Caco-2 (cell line): ENCODE results near the gene COL5A1. TPM values are rescaled to one million over a fixed set of nuclear protein-coding genes. Genes with fewer than 3 reads are reported as not detected.

ENCODE experiments used
- BruUV-seq: library from RNA; stranded (reverse); fragments of 400-500 nt; replicated peaks from 2 replicates; lab custom pipeline; 2021; lab: Mats Ljungman, UMichigan
- CTCF ChIA-PET: fragments of 300-600 bp; sonication (Branson Sonifier 250); formaldehyde crosslinking; loops from one replicate; lab custom pipeline; 2022; ENCODE audit warnings: antibody characterized with exemption; lab: Charles Lee
- POLR2A ChIA-PET: fragments of 300-600 bp; sonication (Branson Sonifier 250); formaldehyde crosslinking; loops from one replicate; lab custom pipeline; 2022; ENCODE audit warnings: antibody characterized with exemption; lab: Charles Lee
- DNase-seq, 2 experiments: peaks; one replicate each; pipeline versions ENCODE4 v3.0.0 to v3.0.0-alpha.2; 2020 to 2022
- H3K27me3 ChIP-seq: replicated peaks from 2 replicates; pipeline ENCODE4 v1.6.0; 2011; ENCODE audit warnings: low read length; ENCODE audit not compliant: control insufficient read depth, insufficient read depth
- H3K36me3 ChIP-seq: 2 replicates; pipeline ENCODE4 v1.5.1; 2011; ENCODE audit warnings: low read length; ENCODE audit not compliant: control insufficient read depth, insufficient read depth
- H3K4me1 ChIP-seq: fragments of 250-450 bp; sonication (Bioruptor Pico); 2 replicates; pipeline ENCODE4 v1.5.1; 2020; ENCODE audit warnings: mild to moderate bottlenecking
- H3K4me3 ChIP-seq: 2 replicates; pipeline ENCODE4 v1.5.1; 2011; ENCODE audit warnings: low read depth, mild to moderate bottlenecking, control low read depth, low read length
- H3K9me3 ChIP-seq: fragments of 250-450 bp; sonication (Bioruptor Pico); 2 replicates; pipeline ENCODE4 v1.5.1; 2020; ENCODE audit warnings: mild to moderate bottlenecking, moderate library complexity
- H3K27ac Mint-ChIP-seq: one replicate; pipeline ENCODE4 v1.8.0; 2022; ENCODE audit warnings: mixed read lengths; ENCODE audit not compliant: unreplicated experiment
- H3K27me3 Mint-ChIP-seq: one replicate; pipeline ENCODE4 v1.8.0; 2022; ENCODE audit warnings: mixed read lengths; ENCODE audit not compliant: insufficient read depth, unreplicated experiment
- H3K36me3 Mint-ChIP-seq: one replicate; pipeline ENCODE4 v1.8.0; 2022; ENCODE audit warnings: mild to moderate bottlenecking, mixed read lengths; ENCODE audit not compliant: insufficient read depth, unreplicated experiment
- H3K4me1 Mint-ChIP-seq: one replicate; pipeline ENCODE4 v1.8.0; 2022; ENCODE audit warnings: low read depth, mixed read lengths; ENCODE audit not compliant: unreplicated experiment
- H3K4me3 Mint-ChIP-seq: one replicate; pipeline ENCODE4 v1.8.0; 2022; ENCODE audit warnings: mild to moderate bottlenecking, moderate library complexity, mixed read lengths; ENCODE audit not compliant: unreplicated experiment
- H3K9me3 Mint-ChIP-seq: one replicate; pipeline ENCODE4 v1.8.0; 2022; ENCODE audit warnings: mixed read lengths; ENCODE audit not compliant: unreplicated experiment
- CTCF ChIP-seq, 2 experiments: fragments of 200-600 bp in 1 of 2; IDR thresholded peaks; 1 replicate in 1 of 2; 2 replicates in 1 of 2; pipeline versions ENCODE4 v1.5.1 to v1.8.0; 2011 to 2022; ENCODE audit warnings: antibody characterized with exemption in 1 of 2, control low read depth in 1 of 2, inconsistent platforms in 1 of 2, low read depth in 1 of 2, low read length in 1 of 2, mild to moderate bottlenecking in 1 of 2, moderate library complexity in 1 of 2; ENCODE audit not compliant: insufficient read depth in 1 of 2, severe bottlenecking in 1 of 2, unreplicated experiment in 1 of 2
- intact Hi-C: fragments of 100-400 bp; cut with micrococcal nuclease; formaldehyde crosslinking; loops from one replicate; pipeline ENCODE4 v1.10.0; 2022; ENCODE audit not compliant: unreplicated experiment
- total RNA-seq: library from RNA; stranded (reverse); gene quantifications from 2 replicates; pipeline ENCODE4 v1.2.3, GENCODE V29; 2022

COL5A1 gene
- total RNA-seq, 1 experiment from 2014 or later: 4.8 TPM

- ChIA-PET POLR2A (no interaction called here), CTCF (no interaction called here)
- no TSS peak for BruUV-seq
- Mint-ChIP-seq H3K27ac (no peak overlapping the region), H3K4me1 (no peaks in the 10 kb centered on the region), H3K9me3 (no peaks in the 10 kb centered on the region), H3K36me3 (no peaks in the 10 kb centered on the region), H3K27me3 (no peaks in the 10 kb centered on the region), H3K4me3 (no peak overlapping the region)
- TF ChIP-seq CTCF (IDR thresholded peaks at IDR 0.05; ENCODE audit: insufficient read depth in 1 of 2, low read depth in 1 of 2, low read length in 1 of 2, severe bottlenecking in 1 of 2, unreplicated experiment in 1 of 2): no peak
- Histone ChIP-seq H3K4me3 (no peak overlapping the region), H3K9me3 (no peaks in the 10 kb centered on the region), H3K27me3 (no peaks in the 10 kb centered on the region), H3K36me3 (no peaks in the 10 kb centered on the region), H3K4me1 (no peaks in the 10 kb centered on the region)
- no peak for DNase-seq
- intact Hi-C loops: no loop called here
Measured at GRCh38 chr9:134814598-134815215, 173.1 kb downstream of the COL5A1 start.

- ChIA-PET POLR2A (no interaction called here), CTCF (no interaction called here)
- Histone ChIP-seq H3K27me3 (no peaks in the 10 kb centered on the region), H3K4me3 (no peak overlapping the region), H3K4me1 (no peaks in the 10 kb centered on the region), H3K9me3 (no peaks in the 10 kb centered on the region), H3K36me3 (no peaks in the 10 kb centered on the region)
- BruUV-seq: no TSS peak
- Mint-ChIP-seq H3K4me3 (no peak overlapping the region), H3K4me1 (no peaks in the 10 kb centered on the region), H3K9me3 (no peaks in the 10 kb centered on the region), H3K27me3 (no peaks in the 10 kb centered on the region), H3K36me3 (no peaks in the 10 kb centered on the region), H3K27ac (no peak overlapping the region)
- DNase-seq: no peak
- no peak for TF ChIP-seq CTCF (IDR thresholded peaks at IDR 0.05; ENCODE audit: insufficient read depth in 1 of 2, low read depth in 1 of 2, low read length in 1 of 2, severe bottlenecking in 1 of 2, unreplicated experiment in 1 of 2)
- intact Hi-C loops: no loop called here
Measured at GRCh38 chr9:134815435-134816214, 174.0 kb downstream of the COL5A1 start.

GRCh38 chr9:134816264-134816663 is 174.7 kb downstream of the COL5A1 start:
- H3K36me3 ChIP-seq: no peaks in the 10 kb centered on the region
- TF ChIP-seq CTCF (IDR thresholded peaks at IDR 0.05; ENCODE audit: insufficient read depth in 1 of 2, low read depth in 1 of 2, low read length in 1 of 2, severe bottlenecking in 1 of 2, unreplicated experiment in 1 of 2): no peak
- H3K9me3 Mint-ChIP-seq: no peaks in the 10 kb centered on the region
- POLR2A ChIA-PET: no interaction called here
- DNase-seq: no peak
- H3K27me3 Mint-ChIP-seq: no peaks in the 10 kb centered on the region
- H3K4me3 ChIP-seq: no peak overlapping the region
- intact Hi-C loops: no loop called here
- H3K4me1 ChIP-seq: no peaks in the 10 kb centered on the region
- no peaks in the 10 kb centered on the region for H3K27me3 ChIP-seq
- H3K9me3 ChIP-seq: no peaks in the 10 kb centered on the region
- H3K27ac Mint-ChIP-seq: no peak overlapping the region
- no peaks in the 10 kb centered on the region for H3K4me1 Mint-ChIP-seq
- CTCF ChIA-PET: no interaction called here
- no peak overlapping the region for H3K4me3 Mint-ChIP-seq
- no peaks in the 10 kb centered on the region for H3K36me3 Mint-ChIP-seq
- BruUV-seq: no TSS peak
